GM12873 (cell line): Measurements from ENCODE around the gene RRP9.

Experiments used
- TF ChIP-seq, protein P1 (sequence below): IDR thresholded peaks from 2 replicates; pipeline ENCODE4 v1.5.1; 2012; ENCODE audit warnings: low read depth, mild to moderate bottlenecking, moderate library complexity, low read length, control low read depth; ENCODE audit not compliant: insufficient read depth; ENCODE audit errors: missing control alignments

The RRP9 gene

GRCh38 chr3:51953445-51953844 is 11.7 kb upstream of the RRP9 start:
- TF ChIP-seq, protein P1, sequence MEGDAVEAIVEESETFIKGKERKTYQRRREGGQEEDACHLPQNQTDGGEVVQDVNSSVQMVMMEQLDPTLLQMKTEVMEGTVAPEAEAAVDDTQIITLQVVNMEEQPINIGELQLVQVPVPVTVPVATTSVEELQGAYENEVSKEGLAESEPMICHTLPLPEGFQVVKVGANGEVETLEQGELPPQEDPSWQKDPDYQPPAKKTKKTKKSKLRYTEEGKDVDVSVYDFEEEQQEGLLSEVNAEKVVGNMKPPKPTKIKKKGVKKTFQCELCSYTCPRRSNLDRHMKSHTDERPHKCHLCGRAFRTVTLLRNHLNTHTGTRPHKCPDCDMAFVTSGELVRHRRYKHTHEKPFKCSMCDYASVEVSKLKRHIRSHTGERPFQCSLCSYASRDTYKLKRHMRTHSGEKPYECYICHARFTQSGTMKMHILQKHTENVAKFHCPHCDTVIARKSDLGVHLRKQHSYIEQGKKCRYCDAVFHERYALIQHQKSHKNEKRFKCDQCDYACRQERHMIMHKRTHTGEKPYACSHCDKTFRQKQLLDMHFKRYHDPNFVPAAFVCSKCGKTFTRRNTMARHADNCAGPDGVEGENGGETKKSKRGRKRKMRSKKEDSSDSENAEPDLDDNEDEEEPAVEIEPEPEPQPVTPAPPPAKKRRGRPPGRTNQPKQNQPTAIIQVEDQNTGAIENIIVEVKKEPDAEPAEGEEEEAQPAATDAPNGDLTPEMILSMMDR, result no peak

DNA sequence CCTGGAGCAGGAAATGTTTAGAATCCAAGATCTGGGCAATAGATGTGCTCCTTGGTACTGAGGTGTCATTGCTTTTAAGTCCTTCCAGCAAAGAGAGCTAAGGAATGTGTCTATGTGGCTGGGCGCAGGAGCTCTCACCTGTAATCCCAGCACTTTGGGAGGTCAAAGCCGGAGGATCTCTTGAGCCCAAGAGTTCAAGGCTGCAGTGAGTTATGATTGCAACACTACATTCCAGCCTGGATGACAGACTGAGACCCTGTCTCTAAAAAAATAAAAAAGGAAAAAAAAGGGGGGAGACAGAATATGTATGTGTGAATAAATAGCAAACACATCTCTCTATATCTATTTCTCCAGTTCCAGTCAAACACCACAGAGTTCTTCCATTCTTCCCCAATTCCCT is 9.2 kb upstream of the RRP9 start:
- TF ChIP-seq, protein P1, result no peak

DNA sequence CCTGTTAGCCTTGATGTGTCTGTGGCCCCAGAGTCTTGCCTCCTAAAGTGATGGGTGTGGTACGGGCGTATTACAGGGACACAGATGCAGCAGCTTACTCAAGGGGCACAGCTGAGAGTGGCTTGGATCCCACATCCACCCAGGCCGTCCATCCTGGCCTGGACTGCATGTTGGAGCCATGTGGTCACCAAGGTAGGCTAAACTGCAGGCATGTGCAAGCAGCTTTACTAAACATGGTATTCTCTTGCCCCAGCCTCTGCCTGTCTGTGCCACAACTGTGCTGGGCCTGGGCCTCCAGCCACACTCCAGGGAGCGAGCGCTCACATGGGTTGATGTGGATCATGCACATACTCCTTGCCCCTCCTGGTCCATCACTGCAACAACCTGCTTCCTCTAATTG is 7.4 kb upstream of the RRP9 start:
- TF ChIP-seq, protein P1, result no peak

DNA sequence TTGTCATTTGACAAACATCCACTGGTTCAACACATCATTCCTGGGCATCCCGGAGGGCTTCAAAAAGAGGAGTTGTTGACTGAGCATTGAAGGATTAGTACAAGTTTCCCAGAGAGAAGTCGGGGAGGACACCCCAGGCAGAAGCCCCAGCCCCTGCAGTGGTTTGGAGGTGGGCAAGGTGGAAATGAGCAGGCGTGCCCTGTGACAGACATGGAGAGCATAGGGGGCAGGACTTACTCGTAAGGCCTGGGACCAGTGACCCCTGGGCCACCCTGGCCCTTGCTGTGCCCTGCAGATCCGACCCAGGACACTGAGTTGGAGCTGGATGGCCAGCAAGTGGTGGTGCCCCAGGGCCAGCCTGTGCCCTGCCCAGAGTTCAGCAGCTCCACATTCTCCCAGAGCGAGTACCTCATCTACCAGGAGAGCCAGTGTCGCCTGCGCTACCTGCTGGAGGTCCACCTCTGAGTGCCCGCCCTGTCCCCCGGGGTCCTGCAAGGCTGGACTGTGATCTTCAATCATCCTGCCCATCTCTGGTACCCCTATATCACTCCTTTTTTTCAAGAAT is 6.4 kb upstream of the RRP9 start:
- TF ChIP-seq, protein P1, result no peak

DNA sequence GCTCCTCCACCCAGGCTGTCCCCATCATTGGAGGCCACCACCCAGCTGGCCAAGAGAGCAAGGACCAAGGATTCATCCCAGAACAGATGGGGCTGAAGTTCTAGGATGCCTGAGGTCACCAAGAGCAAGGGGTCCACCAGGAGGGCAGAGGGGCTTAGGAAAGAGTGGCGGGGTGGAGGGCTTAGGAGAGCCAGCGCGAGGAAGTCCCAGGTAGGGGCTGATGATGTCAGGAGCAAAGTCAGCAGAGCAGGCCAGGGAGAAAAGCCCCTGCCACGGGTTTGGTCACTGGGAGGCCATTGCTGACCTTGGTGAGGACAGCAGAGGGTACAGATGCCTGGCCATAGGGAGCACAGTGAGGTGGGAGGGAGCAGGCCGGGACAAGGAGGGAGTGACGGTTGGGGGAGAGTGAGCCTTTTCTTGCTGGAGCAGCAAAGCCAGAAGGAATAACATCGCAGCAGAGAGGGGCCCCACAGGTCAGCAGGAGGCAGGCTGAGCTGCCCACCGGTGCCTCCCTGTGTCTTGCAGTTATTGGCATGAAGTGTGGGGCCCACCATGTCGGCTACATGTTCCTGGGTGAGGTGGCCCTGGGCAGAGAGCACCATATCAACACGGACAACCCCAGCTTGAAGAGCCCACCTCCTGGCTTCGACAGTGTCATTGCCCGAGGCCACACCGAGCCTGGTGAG is 5.7 kb upstream of the RRP9 start:
- TF ChIP-seq, protein P1, result no peak

GRCh38 chr3:51946796-51947195 is 5.1 kb upstream of the RRP9 start:
- TF ChIP-seq, protein P1, result no peak

GRCh38 chr3:51945926-51946705 is 4.4 kb upstream of the RRP9 start:
- TF ChIP-seq, protein P1, result no peak
